ENCODE measurements around the gene TMEM30B.

GRCh38 chr14:61250063-61250462 is 31.1 kb downstream of the TMEM30B start:
- TF ChIP-seq CTCF (IDR thresholded peaks at IDR 0.05; ENCODE audit: insufficient read depth, low read depth, low read length) (no peak), EZH2 (IDR thresholded peaks at IDR 0.05; ENCODE audit: insufficient read depth, low read length) (no peak)
